Mucosa of descending colon (tissue), 3 donors: ENCODE data around the gene UPB1. TPM values are rescaled to one million over a fixed set of nuclear protein-coding genes. Genes with fewer than 3 reads are reported as not detected.
"Not testable (repeated sequence)": the region's sequence is repeated elsewhere in the genome, so short reads cannot be mapped to it uniquely, and the experiment has no call there.

ENCODE experiments used
- ATAC-seq: fragments of 200-7000 bp; cut with Tn5 transposase; one replicate; pipeline ENCODE4 v1.9.1; 2020; ENCODE audit warnings: mild to moderate bottlenecking, moderate library complexity
- DNase-seq, 3 donors: peaks; one replicate each; pipeline ENCODE4 v3.0.0-alpha.2; 2020
- H3K36me3 ChIP-seq: fragments of 200-600 bp; one replicate; pipeline ENCODE4 v1.8.0; 2021; ENCODE audit warnings: low read depth, mild to moderate bottlenecking
- H3K4me1 ChIP-seq: fragments of 200-600 bp; one replicate; pipeline ENCODE4 v1.8.0; 2021; ENCODE audit warnings: low read depth, mild to moderate bottlenecking
- H3K4me3 ChIP-seq: fragments of 200-600 bp; one replicate; pipeline ENCODE4 v1.8.0; 2021; ENCODE audit warnings: mild to moderate bottlenecking
- H3K9me3 ChIP-seq: fragments of 200-600 bp; one replicate; pipeline ENCODE4 v1.8.0; 2021; ENCODE audit warnings: mild to moderate bottlenecking
- CTCF ChIP-seq: fragments of 200-600 bp; IDR thresholded peaks from one replicate; pipeline ENCODE4 v1.8.0; 2022; ENCODE audit warnings: antibody characterized with exemption, mild to moderate bottlenecking
- intact Hi-C, 2 donors: fragments of 100-400 bp; cut with DNase I in 1 of 2; cut with micrococcal nuclease in 1 of 2; formaldehyde crosslinking; loops; one replicate each; pipeline versions ENCODE4 v1.11.0 to v1.11.1; 2022; cut with DNase I, micrococcal nuclease
- total RNA-seq, 3 donors: library from RNA; stranded (reverse); fragmentation: NEBNext Ultra II Directional in 2 of 3; extraction: Animal tissue kit (Norgen Biotek cat#: 25700) in 2 of 3; gene quantifications; one replicate each; pipeline versions ENCODE4 v1.2.1 to v1.2.4, GENCODE V29; 2021 to 2023
- donor health status: DM: no; HTN: no; CAD: no; lungs with moderate emphysema.
- donor health status: DM: no; HTN: no; CAD: no.
- donor health status: DM: no; HTN: yes; CAD: no.

The UPB1 gene
- total RNA-seq, 3 donors from 2014 or later, result 0.16 to 0.20 (median 0.19) TPM

DNA sequence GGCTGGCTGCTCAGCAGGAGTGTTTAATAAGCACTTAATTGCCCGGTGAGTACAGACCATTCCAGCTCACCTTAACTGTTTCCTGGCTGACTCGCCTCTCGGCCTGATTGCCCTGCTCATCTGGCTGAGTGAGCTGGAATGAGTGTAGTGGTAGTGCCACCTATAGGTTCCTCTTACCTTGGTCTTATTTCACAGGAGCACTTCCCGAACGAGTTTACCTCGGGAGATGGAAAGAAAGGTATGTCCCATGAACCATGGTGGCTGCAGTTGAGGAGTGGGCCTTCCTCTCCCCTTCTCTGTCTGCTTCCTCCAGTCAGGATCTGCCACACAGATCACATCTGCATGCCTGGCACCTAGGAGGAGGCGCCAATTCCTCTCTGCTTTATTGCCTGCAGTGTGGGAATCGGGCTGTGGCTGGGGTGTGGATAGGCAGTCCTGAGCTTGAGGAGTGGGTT, 26.7 kb downstream of the UPB1 start:
- ATAC-seq, result peak; percentile 87

DNA sequence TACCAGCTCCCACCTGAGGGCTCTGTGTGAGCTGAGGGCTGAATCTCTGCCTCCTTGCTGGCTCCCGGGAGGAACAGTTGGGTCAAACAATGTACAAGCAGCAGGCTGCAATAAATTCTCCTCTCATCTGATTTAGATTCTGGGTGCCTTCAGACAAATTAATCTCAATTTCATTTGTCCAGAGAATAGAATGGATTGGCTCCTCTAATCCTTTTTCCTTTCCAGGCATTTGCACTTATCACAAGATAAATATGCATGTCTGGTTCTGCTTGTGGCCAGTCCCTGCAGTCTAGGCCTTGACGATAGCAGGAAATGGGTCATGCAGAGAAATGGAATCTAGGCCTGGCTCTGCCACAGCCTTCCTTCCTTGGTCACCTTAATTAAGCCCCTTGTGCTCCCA, 28.7 kb downstream of the UPB1 start:
- H3K4me3 ChIP-seq, result no peak overlapping the region
- DNase-seq (no peak), ATAC-seq (no peak)
- intact Hi-C loops, result loop anchor here in 1 of 2 donors (10.0 kb wide), 2 partner anchors 99 to 199 kb away; partner anchors contain the start of gene ADORA2A
- no peaks in the 10 kb centered on the region for H3K36me3 ChIP-seq
- H3K9me3 ChIP-seq, result no peaks in the 10 kb centered on the region
- peaks cover 3% of the 10 kb centered on the region for H3K4me1 ChIP-seq
- TF ChIP-seq CTCF, result no peak

More for the DNA sequence above, 26.7 kb downstream of the UPB1 start:
- intact Hi-C loops, result loop anchor here in 1 of 2 donors (10.0 kb wide), 2 partner anchors 97 to 197 kb away; partner anchors contain the start of gene ADORA2A
- H3K4me1 ChIP-seq, result peaks cover 3% of the 10 kb centered on the region
- no peak for TF ChIP-seq CTCF
- H3K36me3 ChIP-seq, result no peaks in the 10 kb centered on the region
- H3K9me3 ChIP-seq, result no peaks in the 10 kb centered on the region
- no peak overlapping the region for H3K4me3 ChIP-seq
- peak in 2 of 3 donors; percentile 49 to 61 for DNase-seq

DNA sequence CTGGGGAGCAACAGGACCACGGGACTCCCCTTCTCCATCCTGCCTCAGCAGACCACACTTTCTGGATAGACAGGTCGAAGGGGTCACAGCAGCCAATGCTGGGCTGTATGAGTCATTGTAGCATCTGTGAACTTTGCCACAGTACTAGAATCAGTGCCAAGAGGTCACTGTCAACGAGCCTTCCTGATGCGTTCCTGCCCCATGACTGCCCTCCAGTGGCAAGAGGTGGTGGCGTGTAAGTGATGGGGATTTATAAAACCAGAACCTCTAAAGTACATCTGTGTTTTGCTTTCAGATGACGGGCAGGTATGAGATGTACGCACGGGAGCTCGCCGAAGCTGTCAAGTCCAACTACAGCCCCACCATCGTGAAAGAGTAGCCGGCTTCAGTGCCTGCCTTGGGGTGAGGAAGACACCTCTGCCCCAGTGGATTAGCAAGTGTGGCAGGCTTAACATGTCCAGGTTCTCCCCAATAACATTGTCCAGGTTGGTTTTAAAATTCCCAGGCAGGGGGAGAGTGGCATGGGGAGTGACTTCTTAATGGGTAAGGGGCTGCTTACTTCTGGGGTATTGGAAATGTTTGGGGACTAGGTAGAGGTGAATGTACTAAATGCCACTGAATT, 30.4 kb downstream of the UPB1 start:
- no peaks in the 10 kb centered on the region for H3K36me3 ChIP-seq
- ATAC-seq (peak; percentile 93), DNase-seq (peak; percentile 75 to 94 (median 86))
- TF ChIP-seq CTCF, result peak; percentile 73
- H3K4me1 ChIP-seq, result peaks cover 3% of the 10 kb centered on the region
- H3K9me3 ChIP-seq, result no peaks in the 10 kb centered on the region
- intact Hi-C loops, result loop anchor here in 1 of 2 donors (10.0 kb wide), 2 partner anchors 101 to 201 kb away; partner anchors contain the start of gene ADORA2A
- no peak overlapping the region for H3K4me3 ChIP-seq

- Histone ChIP-seq H3K4me3 (no peak overlapping the region), H3K9me3 (no peaks in the 10 kb centered on the region), H3K4me1 (peaks cover 3% of the 10 kb centered on the region), H3K36me3 (no peaks in the 10 kb centered on the region)
- intact Hi-C loops, result loop anchor here in 1 of 2 donors (10.0 kb wide), 2 partner anchors 101 to 201 kb away; partner anchors contain the start of gene ADORA2A
- ATAC-seq (no peak), DNase-seq (no peak)
- no peak for TF ChIP-seq CTCF
Observed at GRCh38 chr22:24526191-24526590, 31.1 kb downstream of the UPB1 start.

- intact Hi-C loops, result loop anchor here in 1 of 2 donors (10.0 kb wide), 2 partner anchors 105 to 205 kb away; partner anchors contain the start of gene ADORA2A
Observed at GRCh38 chr22:24529898-24530297, 34.8 kb downstream of the UPB1 start.

DNA sequence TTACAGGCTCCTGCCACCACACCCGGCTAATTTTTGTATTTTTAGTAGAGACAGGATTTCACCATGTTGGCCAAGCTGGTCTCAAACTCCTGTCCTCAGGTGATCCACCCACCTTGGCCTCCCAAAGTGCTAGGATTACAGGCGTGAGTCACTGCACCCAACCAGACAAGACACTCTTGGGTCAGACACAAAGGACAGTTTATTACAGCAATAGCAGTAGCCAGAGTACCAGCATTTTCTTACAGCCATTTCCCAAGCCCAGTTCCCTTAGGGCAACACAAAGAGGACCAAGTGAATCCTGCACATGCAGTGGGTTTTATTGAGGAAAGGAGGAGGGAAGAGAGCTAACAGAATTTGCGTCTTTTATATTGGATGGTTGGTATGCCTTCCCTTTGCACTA, 35.8 kb downstream of the UPB1 start:
- DNase-seq, H3K4me3 ChIP-seq, H3K4me1 ChIP-seq, H3K36me3 ChIP-seq, intact Hi-C loops, H3K9me3 ChIP-seq: not testable (repeated sequence)
- ATAC-seq, result peak; percentile 60

More at GRCh38 chr22:24529898-24530297, 34.8 kb downstream of the UPB1 start:
- Histone ChIP-seq H3K36me3 (no peaks in the 10 kb centered on the region), H3K9me3 (no peaks in the 10 kb centered on the region), H3K4me1 (no peaks in the 10 kb centered on the region), H3K4me3 (no peak overlapping the region)
- DNase-seq (no peak), ATAC-seq (no peak)
- TF ChIP-seq CTCF, result no peak
